ENCODE data around the gene RRAS2. TPM values are rescaled to one million over a fixed set of nuclear protein-coding genes. Genes with fewer than 3 reads are reported as not detected.

Gene RRAS2
- total and polyA plus RNA-seq, 2 donors (not counting 3 experiments of a cell fraction or from before 2014, with no cell fraction given): 30.1 to 80.5 TPM

GRCh38 chr11:14308897-14309387 lies 50.0 kb downstream of the RRAS2 start:
- no peaks in the 10 kb centered on the region for H3K36me3 ChIP-seq (ENCODE audit: control insufficient read depth in 2 of 2, extremely low read depth in 1 of 2, insufficient read depth in 2 of 2, low read length in 2 of 2)
- CTCF ChIA-PET: interaction anchor here (1.0 to 3.5 kb wide), 31 partner anchors 9 to 185 kb away, joined by 3 to 62 read pairs (median 6); no protein-coding TSS in a partner anchor
- peaks cover 3% of the 10 kb centered on the region for H4K20me1 ChIP-seq (replicated peaks; ENCODE audit: control insufficient read depth, extremely low read depth, insufficient read depth, low read length)
- TF ChIP-seq EZH2 (IDR thresholded peaks at IDR 0.05; ENCODE audit: borderline replicate concordance, low read depth, low read length, severe bottlenecking) (no peak), MAX (IDR thresholded peaks at IDR 0.05; ENCODE audit: insufficient read depth, insufficient read length) (no peak), GATA2 (IDR thresholded peaks at IDR 0.05; ENCODE audit: insufficient read depth, insufficient read length, low read depth, low read length) (no peak), FOS (IDR thresholded peaks at IDR 0.05; ENCODE audit: borderline replicate concordance, insufficient read depth, low read length) (no peak), CTCF (IDR thresholded peaks at IDR 0.05; ENCODE audit: extremely low read depth in 1 of 2, insufficient read depth in 1 of 2, low read depth in 1 of 2, low read length in 2 of 2) (no peak)
- H2AFZ ChIP-seq (ENCODE audit: low read depth, low read length): no peak overlapping the region
- no peak overlapping the region for H3K4me3 ChIP-seq (replicated peaks in 1 of 3; ENCODE audit: insufficient read depth in 1 of 3, low read depth in 1 of 3, low read length in 3 of 3)
- peaks cover 91% of the 10 kb centered on the region for H3K79me2 ChIP-seq (ENCODE audit: control insufficient read depth, insufficient read depth, low read length)
- FAIRE-seq (no peak), DNase-seq (ENCODE audit: low read depth, low spot score) (no peak)
- no peak overlapping the region for H3K4me2 ChIP-seq (ENCODE audit: insufficient read depth, low read length)
- intact Hi-C loops (cut with micrococcal nuclease) (no loop called here), dilution Hi-C loops (cut with MboI; ENCODE audit: extremely low pct_ligation_motif_present, low sequenced_read_pairs) (no loop called here)
- BruUV-seq (replicated peaks): no TSS peak
- peaks cover 4% of the 10 kb centered on the region for H3K4me1 ChIP-seq (ENCODE audit: control insufficient read depth, extremely low read depth, insufficient read depth, low read length)
- POLR2A ChIA-PET: no interaction called here
- no peaks in the 10 kb centered on the region for H3K9me3 ChIP-seq (replicated peaks; ENCODE audit: control insufficient read depth, insufficient read depth, low read length)
- H3K9me1 ChIP-seq (replicated peaks; ENCODE audit: control insufficient read depth, extremely low read depth, insufficient read depth, low read length): no peaks in the 10 kb centered on the region
- H3K9ac ChIP-seq (replicated peaks; ENCODE audit: extremely low read depth, insufficient read depth, low read length): no peak overlapping the region
- no peak overlapping the region for H3K27ac ChIP-seq (ENCODE audit: insufficient read depth, low read depth, low read length)
- H3K27me3 ChIP-seq (ENCODE audit: control insufficient read depth in 2 of 2, insufficient read depth in 2 of 2, low read length in 2 of 2): no peaks in the 10 kb centered on the region

Data from endothelial cell of umbilical vein (primary cell).